HEK293T (cell line): ENCODE results near the gene FLNB.

Experiments
- CTCF ChIA-PET: fragments of 350-600 bp; formaldehyde crosslinking; extraction: SDS; loops from one replicate; lab custom pipeline; 2021; ENCODE audit warnings: antibody characterized with exemption, inconsistent platforms; lab: Yijun Ruan, JAX
- POLR2A ChIA-PET: fragments of 350-600 bp; formaldehyde crosslinking; extraction: SDS; loops from one replicate; lab custom pipeline; 2020; ENCODE audit warnings: antibody characterized with exemption, inconsistent platforms; lab: Yijun Ruan, JAX
- DNase-seq: peaks from one replicate; pipeline ENCODE4 v3.0.0; 2012; ENCODE audit warnings: mixed read lengths; ENCODE audit errors: extremely low spot score
- ARNT ChIP-seq: fragments of 450-650 bp; IDR thresholded peaks from 2 replicates; pipeline ENCODE4 v1.6.1; 2017; ENCODE audit warnings: mild to moderate bottlenecking
- BHLHE40 ChIP-seq: fragments of 450-650 bp; IDR thresholded peaks from 2 replicates; pipeline ENCODE4 v1.6.1; 2016; ENCODE audit warnings: mild to moderate bottlenecking, moderate library complexity, borderline replicate concordance
- CTBP1 ChIP-seq: fragments of 450-650 bp; IDR thresholded peaks from 2 replicates; pipeline ENCODE4 v1.6.1; 2016; ENCODE audit warnings: borderline replicate concordance
- ELF4 ChIP-seq: fragments of 450-650 bp; IDR thresholded peaks from 2 replicates; pipeline ENCODE4 v1.6.1; 2017; ENCODE audit warnings: antibody characterized with exemption
- FOXA1 ChIP-seq: fragments of 450-650 bp; IDR thresholded peaks from 2 replicates; pipeline ENCODE4 v1.6.1; 2016; ENCODE audit warnings: mild to moderate bottlenecking
- FOXK2 ChIP-seq: fragments of 450-650 bp; IDR thresholded peaks from 2 replicates; pipeline ENCODE4 v1.6.1; 2016; ENCODE audit warnings: mild to moderate bottlenecking
- FOXM1 ChIP-seq: fragments of 450-650 bp; IDR thresholded peaks from 2 replicates; pipeline ENCODE4 v1.6.1; 2017; ENCODE audit warnings: mild to moderate bottlenecking, borderline replicate concordance
- HDGF ChIP-seq: fragments of 450-650 bp; IDR thresholded peaks from 2 replicates; pipeline ENCODE4 v1.6.1; 2017; ENCODE audit warnings: antibody characterized with exemption, borderline replicate concordance
- L3MBTL2 ChIP-seq: fragments of 450-650 bp; conservative IDR thresholded peaks from 2 replicates; pipeline ENCODE4 v1.6.1; 2016; ENCODE audit warnings: mild to moderate bottlenecking
- LEF1 ChIP-seq: fragments of 450-650 bp; IDR thresholded peaks from 2 replicates; pipeline ENCODE4 v1.6.1; 2017; ENCODE audit warnings: mild to moderate bottlenecking, borderline replicate concordance
- NFRKB ChIP-seq: fragments of 450-650 bp; IDR thresholded peaks from 2 replicates; pipeline ENCODE4 v1.6.1; 2016; ENCODE audit warnings: mild to moderate bottlenecking, moderate library complexity
- SP1 ChIP-seq: fragments of 450-650 bp; IDR thresholded peaks from 2 replicates; pipeline ENCODE4 v1.6.1; 2017
- SUZ12 ChIP-seq: fragments of 450-650 bp; IDR thresholded peaks from 2 replicates; pipeline ENCODE4 v1.6.1; 2016; ENCODE audit warnings: mild to moderate bottlenecking
- TARDBP ChIP-seq: fragments of 450-650 bp; IDR thresholded peaks from 2 replicates; pipeline ENCODE4 v1.6.1; 2016
- ZNF384 ChIP-seq: fragments of 450-650 bp; IDR thresholded peaks from 2 replicates; pipeline ENCODE4 v1.6.1; 2016
- TF ChIP-seq, protein P1 (sequence below): fragments of 450-650 bp; IDR thresholded peaks from 2 replicates; pipeline ENCODE4 v1.6.1; 2016

FLNB gene

DNA sequence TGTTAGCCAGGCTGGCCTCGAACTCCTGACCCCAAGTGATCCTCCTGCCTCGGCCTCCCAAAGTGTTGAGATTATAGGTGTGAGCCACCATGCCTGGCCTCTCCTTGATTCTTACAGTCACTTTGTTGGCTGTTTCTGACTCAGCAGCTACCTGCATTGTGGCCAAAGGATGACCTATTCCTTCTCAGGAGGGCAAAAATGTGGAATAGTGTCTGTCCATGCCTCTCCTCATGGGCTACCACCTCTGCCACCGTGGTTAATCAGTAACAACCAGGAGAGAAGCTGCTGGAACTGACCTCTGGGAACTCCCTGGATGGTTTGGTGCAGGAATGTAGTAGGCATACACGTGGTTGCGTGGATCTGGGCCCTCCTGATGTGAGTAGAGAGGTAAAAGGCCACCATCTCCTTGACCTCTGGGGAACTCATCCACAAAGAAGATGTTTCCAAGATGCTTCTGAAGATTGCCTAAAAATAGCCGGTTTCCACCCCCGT is 63.3 kb downstream of the FLNB start:
- DNase-seq = no peak
- TF ChIP-seq FOXK2 (no peak), ARNT (no peak), FOXM1 (no peak), SP1 (no peak), SUZ12 (no peak), TARDBP (no peak), NFRKB (no peak), BHLHE40 (no peak), FOXA1 (no peak), L3MBTL2 (no peak)
- TF ChIP-seq, protein P1, sequence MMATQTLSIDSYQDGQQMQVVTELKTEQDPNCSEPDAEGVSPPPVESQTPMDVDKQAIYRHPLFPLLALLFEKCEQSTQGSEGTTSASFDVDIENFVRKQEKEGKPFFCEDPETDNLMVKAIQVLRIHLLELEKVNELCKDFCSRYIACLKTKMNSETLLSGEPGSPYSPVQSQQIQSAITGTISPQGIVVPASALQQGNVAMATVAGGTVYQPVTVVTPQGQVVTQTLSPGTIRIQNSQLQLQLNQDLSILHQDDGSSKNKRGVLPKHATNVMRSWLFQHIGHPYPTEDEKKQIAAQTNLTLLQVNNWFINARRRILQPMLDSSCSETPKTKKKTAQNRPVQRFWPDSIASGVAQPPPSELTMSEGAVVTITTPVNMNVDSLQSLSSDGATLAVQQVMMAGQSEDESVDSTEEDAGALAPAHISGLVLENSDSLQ = no peak
- ChIA-PET POLR2A (no interaction called here), CTCF (no interaction called here)

DNA sequence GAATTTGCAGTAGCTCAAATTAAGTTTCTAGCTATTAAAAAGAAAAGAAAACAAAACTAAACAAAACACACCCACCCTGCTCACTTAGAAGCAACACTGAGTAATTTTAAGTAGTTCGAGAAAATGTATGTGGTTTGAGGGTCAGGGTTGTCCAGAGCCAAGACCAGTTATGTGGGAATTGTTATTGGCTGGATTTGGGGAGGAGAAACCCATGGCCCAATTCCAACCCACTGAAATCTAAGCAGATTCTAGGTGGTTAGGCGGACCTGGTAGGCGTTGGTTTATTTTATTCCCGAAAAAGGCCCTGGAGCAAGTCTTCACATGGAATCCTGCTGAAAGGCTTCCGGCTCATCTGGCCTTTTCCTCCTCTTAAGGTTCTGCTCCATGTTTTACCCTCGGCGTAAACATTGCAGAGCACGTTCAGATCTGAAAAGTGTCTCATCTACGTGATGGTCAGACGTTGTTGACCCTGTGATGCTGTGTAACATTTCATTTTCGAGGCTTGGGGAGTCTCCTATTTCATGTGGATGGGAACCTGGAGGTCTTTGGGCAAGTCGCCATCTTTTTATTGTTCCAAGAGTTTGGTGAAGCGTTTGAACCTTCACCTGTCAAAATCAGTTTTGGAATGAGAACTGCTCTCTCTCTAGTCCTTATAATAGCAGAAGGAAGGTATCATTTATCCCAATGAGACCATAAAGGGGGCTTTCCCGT is 64.0 kb downstream of the FLNB start:
- POLR2A ChIA-PET = no interaction called here
- CTCF ChIA-PET = no interaction called here
- DNase-seq = no peak
- TF ChIP-seq ARNT = no peak
- TF ChIP-seq BHLHE40 = no peak
- no peak for TF ChIP-seq FOXM1
- no peak for TF ChIP-seq ELF4
- no peak for TF ChIP-seq NFRKB
- no peak for TF ChIP-seq FOXK2

DNA sequence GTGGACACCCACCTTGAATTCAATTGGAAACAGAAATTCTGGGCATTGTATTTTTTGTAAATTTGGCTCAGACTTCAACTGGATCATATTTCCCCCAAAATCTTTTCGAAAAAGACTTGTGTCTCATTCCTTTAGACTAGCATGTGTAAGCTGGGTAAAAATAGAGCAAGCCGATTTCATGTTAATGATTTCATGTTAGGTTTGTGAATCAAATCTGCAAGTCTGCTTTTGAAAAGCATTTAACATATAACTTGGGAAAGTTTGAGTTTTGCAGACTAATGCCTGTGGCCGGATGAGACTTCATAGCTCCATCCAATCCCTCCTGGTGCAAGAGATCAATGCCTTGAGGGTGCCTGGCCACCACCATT is 64.5 kb downstream of the FLNB start:
- CTCF ChIA-PET = no interaction called here
- POLR2A ChIA-PET = no interaction called here
- TF ChIP-seq FOXA1 = no peak
- no peak for TF ChIP-seq L3MBTL2
- no peak for TF ChIP-seq BHLHE40
- TF ChIP-seq SUZ12 = no peak
- TF ChIP-seq TARDBP = no peak
- no peak for TF ChIP-seq FOXM1
- no peak for TF ChIP-seq ELF4
- no peak for TF ChIP-seq NFRKB
- TF ChIP-seq FOXK2 = no peak
- DNase-seq = no peak

DNA sequence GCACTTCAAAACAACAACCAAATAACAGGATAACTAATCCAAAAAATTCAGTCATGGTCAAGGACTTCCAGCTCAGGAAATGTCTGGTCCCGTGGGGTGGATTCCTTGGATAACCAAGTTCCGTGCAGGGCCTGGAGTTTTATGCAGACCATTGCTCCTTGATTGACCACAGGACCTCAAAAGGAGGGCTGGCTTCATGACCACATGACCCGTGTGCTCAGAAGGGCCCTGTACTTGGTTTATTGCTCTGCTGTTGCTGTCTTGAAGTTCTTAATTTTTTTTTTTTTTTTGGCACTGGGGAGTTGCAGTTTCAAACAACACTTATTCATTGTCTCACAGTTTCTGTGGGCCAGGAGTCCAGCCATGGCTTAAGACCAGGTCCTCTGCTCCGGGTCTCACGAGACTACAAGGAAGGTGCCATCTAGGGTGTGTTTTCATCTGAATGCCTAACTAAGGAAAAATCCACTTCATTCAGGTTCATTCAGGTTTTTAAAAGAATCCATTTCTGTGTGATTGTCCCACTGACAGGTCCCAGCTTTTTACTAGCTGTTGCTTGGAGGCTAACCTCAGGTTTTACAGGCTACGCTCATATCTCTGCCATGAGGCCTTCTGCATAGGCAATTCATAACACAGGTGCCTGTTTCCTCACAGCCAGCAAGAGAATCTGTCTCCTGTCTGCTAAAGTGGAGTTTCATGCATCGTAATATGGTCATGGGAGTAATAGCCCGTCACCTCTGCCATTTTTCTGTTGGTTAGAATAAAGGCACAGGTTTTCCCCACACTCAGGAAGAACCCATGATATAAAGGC is 65.3 kb downstream of the FLNB start:
- TF ChIP-seq L3MBTL2 (no peak), SP1 (no peak), ELF4 (no peak), CTBP1 (no peak), BHLHE40 (no peak)
- ChIA-PET POLR2A (no interaction called here), CTCF (no interaction called here)
- no peak for DNase-seq

- ChIA-PET CTCF (no interaction called here), POLR2A (no interaction called here)
- TF ChIP-seq NFRKB = no peak
- no peak for TF ChIP-seq LEF1
- TF ChIP-seq, protein P1 = no peak
- no peak for TF ChIP-seq ARNT
- no peak for TF ChIP-seq SP1
- no peak for TF ChIP-seq FOXA1
- no peak for TF ChIP-seq TARDBP
- no peak for TF ChIP-seq FOXK2
- TF ChIP-seq ELF4 = no peak
- no peak for TF ChIP-seq FOXM1
- no peak for TF ChIP-seq HDGF
- no peak for DNase-seq
Observed at GRCh38 chr3:58074116-58074715, 66.0 kb downstream of the FLNB start.

DNA sequence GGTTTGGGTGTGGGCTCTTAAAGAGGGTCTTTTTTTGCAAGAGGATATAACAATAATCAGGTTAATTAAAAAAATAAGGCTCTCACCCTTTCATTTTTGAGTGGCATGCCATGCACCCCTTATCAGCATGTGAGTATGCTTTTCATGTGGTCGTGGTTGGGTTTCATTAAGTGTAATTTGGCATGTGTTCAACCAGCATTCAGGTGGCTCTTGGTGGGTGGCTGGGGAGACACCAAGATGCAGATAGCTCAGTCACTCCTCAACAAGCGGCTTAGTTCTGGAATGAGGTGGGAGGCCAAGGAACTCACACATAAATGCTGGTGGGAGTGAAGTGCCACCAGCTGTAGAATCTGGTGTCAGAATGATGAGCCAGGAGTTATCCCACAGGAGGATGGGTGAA is 66.8 kb downstream of the FLNB start:
- ChIA-PET CTCF (no interaction called here), POLR2A (no interaction called here)
- DNase-seq = no peak
- TF ChIP-seq LEF1 (no peak), BHLHE40 (no peak), FOXM1 (no peak), NFRKB (no peak), L3MBTL2 (no peak), TARDBP (no peak), ELF4 (no peak), CTBP1 (no peak), ARNT (no peak), ZNF384 (no peak), HDGF (no peak), FOXK2 (no peak)
- TF ChIP-seq, protein P1 = no peak
